GM21528 (cell line): ENCODE data around the gene PPIG.
"Not testable (repeated sequence)": the region's sequence is repeated elsewhere in the genome, so short reads cannot be mapped to it uniquely, and the experiment has no call there.

Experiments used
- ATAC-seq: cut with Tn5 transposase; IDR thresholded peaks from one replicate; pipeline ENCODE4 v1.9.1; 2021; ENCODE audit warnings: mild to moderate bottlenecking, moderate library complexity; ENCODE audit not compliant: unreplicated experiment, low FRiP score

PPIG gene

GRCh38 chr2:169661265-169661664 lies 77.1 kb downstream of the PPIG start:
- no peak for ATAC-seq

GRCh38 chr2:169662744-169663143 lies 78.6 kb downstream of the PPIG start:
- ATAC-seq = no peak

GRCh38 chr2:169663247-169663646 lies 79.1 kb downstream of the PPIG start:
- ATAC-seq = no peak

- ATAC-seq = no peak
Observed at GRCh38 chr2:169664600-169664977, 80.4 kb downstream of the PPIG start.

GRCh38 chr2:169664978-169665930 lies 81.1 kb downstream of the PPIG start:
- ATAC-seq = no peak

GRCh38 chr2:169667583-169667982 lies 83.4 kb downstream of the PPIG start:
- no peak for ATAC-seq

GRCh38 chr2:169670215-169670651 lies 86.1 kb downstream of the PPIG start:
- no peak for ATAC-seq

GRCh38 chr2:169670937-169671336 lies 86.8 kb downstream of the PPIG start:
- no peak for ATAC-seq

- ATAC-seq = no peak
Observed at GRCh38 chr2:169672406-169672805, 88.3 kb downstream of the PPIG start.

- no peak for ATAC-seq
Observed at GRCh38 chr2:169673106-169673505, 89.0 kb downstream of the PPIG start.

GRCh38 chr2:169673921-169674320 lies 89.8 kb downstream of the PPIG start:
- ATAC-seq = no peak

GRCh38 chr2:169676357-169676756 lies 92.2 kb downstream of the PPIG start:
- ATAC-seq = no peak

- no peak for ATAC-seq
Observed at GRCh38 chr2:169676850-169677249, 92.7 kb downstream of the PPIG start.

GRCh38 chr2:169683054-169683424 lies 98.9 kb downstream of the PPIG start:
- ATAC-seq = no peak

- ATAC-seq = no peak
Observed at GRCh38 chr2:169683425-169684134, 99.4 kb downstream of the PPIG start.

GRCh38 chr2:169684135-169684565 lies 100.0 kb downstream of the PPIG start:
- ATAC-seq = no peak

- ATAC-seq = not testable (repeated sequence)
Observed at GRCh38 chr2:169684712-169685111, 100.6 kb downstream of the PPIG start.

GRCh38 chr2:169686825-169687224 lies 102.7 kb downstream of the PPIG start:
- ATAC-seq = not testable (repeated sequence)

GRCh38 chr2:169687943-169688342 lies 103.8 kb downstream of the PPIG start:
- not testable (repeated sequence) for ATAC-seq

- ATAC-seq = no peak
Observed at GRCh38 chr2:169690958-169691357, 106.8 kb downstream of the PPIG start.
